ENCODE measurements around the gene MUS81.

Gene MUS81

GRCh38 chr11:65861165-65861505 is 902 bp downstream of the MUS81 start:
- Histone ChIP-seq H3K27ac (ENCODE audit: low read depth, low read length) (peak overlapping the region; percentile 90), H4K20me1 (ENCODE audit: low read depth, low read length) (peaks cover 6% of the 10 kb centered on the region), H3K9ac (ENCODE audit: low read length) (peak overlapping the region; percentile 97), H3K27me3 (ENCODE audit: low read length) (no peaks in the 10 kb centered on the region), H3K4me3 (ENCODE audit: insufficient read depth, low read length, poor library complexity, severe bottlenecking) (peak overlapping the region; percentile 63), H3K4me2 (ENCODE audit: low read depth, low read length, poor library complexity, severe bottlenecking) (peak overlapping the region; percentile 94), H3K9me2 (replicated peaks; ENCODE audit: insufficient read depth, low read length) (no peaks in the 10 kb centered on the region), H3F3A (ENCODE audit: insufficient read depth) (peaks cover 15% of the 10 kb centered on the region), H3K9me3 (ENCODE audit: insufficient read depth, low read length) (no peaks in the 10 kb centered on the region), H3K79me2 (ENCODE audit: insufficient read depth, low read length) (peaks cover 35% of the 10 kb centered on the region), H3K36me3 (ENCODE audit: low read length) (peaks cover 6% of the 10 kb centered on the region), H2AFZ (ENCODE audit: low read depth, low read length, severe bottlenecking) (no peak overlapping the region)
- TF ChIP-seq EZH2phosphoT487 (conservative IDR thresholded peaks at IDR 0.05; ENCODE audit: low read length) (no peak), CTCF (IDR thresholded peaks at IDR 0.05; ENCODE audit: insufficient read depth, low read length, poor library complexity, severe bottlenecking) (no peak)

- H4K20me1 ChIP-seq (ENCODE audit: low read depth, low read length), result peaks cover 1% of the 10 kb centered on the region
- peaks cover 1% of the 10 kb centered on the region; the same call in 1 of the 2 replicates for H3K36me3 ChIP-seq (ENCODE audit: low read length)
- H3K9me3 ChIP-seq (ENCODE audit: insufficient read depth, low read length), result no peaks in the 10 kb centered on the region
- peak overlapping the region; percentile 63 for H3K4me3 ChIP-seq (ENCODE audit: insufficient read depth, low read length, poor library complexity, severe bottlenecking)
- H2AFZ ChIP-seq (ENCODE audit: low read depth, low read length, severe bottlenecking), result no peak overlapping the region
- peaks cover 10% of the 10 kb centered on the region for H3F3A ChIP-seq (ENCODE audit: insufficient read depth)
- H3K9ac ChIP-seq (ENCODE audit: low read length), result peak overlapping the region; percentile 97
- H3K79me2 ChIP-seq (ENCODE audit: insufficient read depth, low read length), result peaks cover 29% of the 10 kb centered on the region
- no peaks in the 10 kb centered on the region for H3K9me2 ChIP-seq (replicated peaks; ENCODE audit: insufficient read depth, low read length)
- no peak overlapping the region for H3K27ac ChIP-seq (ENCODE audit: low read depth, low read length)
- H3K4me2 ChIP-seq (ENCODE audit: low read depth, low read length, poor library complexity, severe bottlenecking), result peak overlapping the region; percentile 94
- no peaks in the 10 kb centered on the region for H3K27me3 ChIP-seq (ENCODE audit: low read length)
- TF ChIP-seq EZH2phosphoT487 (conservative IDR thresholded peaks at IDR 0.05; ENCODE audit: low read length), result no peak
- TF ChIP-seq CTCF (IDR thresholded peaks at IDR 0.05; ENCODE audit: insufficient read depth, low read length, poor library complexity, severe bottlenecking), result no peak
Observed at GRCh38 chr11:65861533-65862183, 1.4 kb downstream of the MUS81 start.

- TF ChIP-seq EZH2phosphoT487 (conservative IDR thresholded peaks at IDR 0.05; ENCODE audit: low read length) (no peak), CTCF (IDR thresholded peaks at IDR 0.05; ENCODE audit: insufficient read depth, low read length, poor library complexity, severe bottlenecking) (no peak)
- Histone ChIP-seq H3K9ac (ENCODE audit: low read length) (no peak overlapping the region), H3K9me3 (ENCODE audit: insufficient read depth, low read length) (no peaks in the 10 kb centered on the region), H3K36me3 (ENCODE audit: low read length) (no peaks in the 10 kb centered on the region), H3K27ac (ENCODE audit: low read depth, low read length) (no peak overlapping the region), H3K27me3 (ENCODE audit: low read length) (no peaks in the 10 kb centered on the region), H3K9me2 (replicated peaks; ENCODE audit: insufficient read depth, low read length) (no peaks in the 10 kb centered on the region), H3K4me3 (ENCODE audit: insufficient read depth, low read length, poor library complexity, severe bottlenecking) (no peak overlapping the region), H4K20me1 (ENCODE audit: low read depth, low read length) (no peaks in the 10 kb centered on the region), H3K79me2 (ENCODE audit: insufficient read depth, low read length) (peaks cover 23% of the 10 kb centered on the region), H3F3A (ENCODE audit: insufficient read depth) (peaks cover 8% of the 10 kb centered on the region), H3K4me2 (ENCODE audit: low read depth, low read length, poor library complexity, severe bottlenecking) (no peak overlapping the region), H2AFZ (ENCODE audit: low read depth, low read length, severe bottlenecking) (no peak overlapping the region)
Observed at GRCh38 chr11:65862191-65862735, 2.0 kb downstream of the MUS81 start.
